ENCODE results near the gene KCTD13. TPM values are rescaled to one million over a fixed set of nuclear protein-coding genes. Genes with fewer than 3 reads are reported as not detected.

The KCTD13 gene
- total RNA-seq, 1 experiment from 2014 or later = 40.7 TPM

DNA sequence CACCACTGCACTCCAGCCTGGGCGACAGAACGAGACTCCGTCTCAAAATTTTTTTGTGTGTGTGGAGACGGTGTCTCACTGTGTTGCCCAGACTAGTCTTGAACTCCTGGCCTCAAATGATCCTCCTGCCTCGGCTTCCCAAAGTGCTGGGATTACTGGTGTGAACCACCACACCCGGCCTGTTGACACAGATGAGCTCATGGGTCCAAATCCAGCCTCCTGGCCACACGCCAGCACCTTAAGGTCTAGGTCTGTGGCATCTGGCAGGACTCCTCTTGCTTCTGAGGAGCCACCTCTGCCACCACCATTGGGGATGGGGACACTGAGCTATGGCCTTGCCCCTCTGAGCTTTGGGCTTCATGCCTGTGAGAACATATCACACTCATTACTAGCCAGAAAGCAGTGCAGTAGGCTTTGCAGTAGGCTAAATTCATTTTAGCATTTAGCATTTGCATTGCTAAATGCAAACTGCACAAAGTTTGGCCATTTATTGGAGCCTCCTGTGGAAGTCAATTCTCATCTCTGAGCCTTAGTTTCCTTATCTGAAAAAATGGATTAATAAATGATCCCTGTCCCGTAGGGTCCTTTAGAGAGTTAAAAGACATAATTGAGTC, 57.5 kb downstream of the KCTD13 start:
- BruUV-seq (replicated peaks) = no TSS peak
- Histone ChIP-seq H3K27me3 (ENCODE audit: insufficient read depth, low read length) (no peaks in the 10 kb centered on the region), H3K9ac (ENCODE audit: low read length) (no peak overlapping the region), H3K79me2 (ENCODE audit: insufficient read depth, low read length) (no peaks in the 10 kb centered on the region), H3K27ac (ENCODE audit: low read depth, low read length) (no peak overlapping the region), H3K9me2 (ENCODE audit: insufficient read depth) (no peaks in the 10 kb centered on the region), H4K20me1 (ENCODE audit: insufficient read depth) (no peaks in the 10 kb centered on the region), H3K4me1 (ENCODE audit: control insufficient read depth in 1 of 2, insufficient read depth in 2 of 2, low read length in 2 of 2) (peaks cover 0 to 16% of the 10 kb centered on the region in 2 experiments; a peak in 3 of 4 replicates), H3K4me2 (ENCODE audit: low read length) (no peak overlapping the region), H3K9me3 (ENCODE audit: control insufficient read depth in 1 of 2, insufficient read depth in 1 of 2, low read depth in 1 of 2, low read length in 2 of 2) (no peaks in the 10 kb centered on the region), H2AFZ (ENCODE audit: low read depth, low read length, poor library complexity, severe bottlenecking) (no peak overlapping the region), H3K36me3 (ENCODE audit: control insufficient read depth in 1 of 2, insufficient read depth in 2 of 2, low read length in 2 of 2) (no peaks in the 10 kb centered on the region), H3K4me3 (replicated peaks in 1 of 2; ENCODE audit: low read depth in 1 of 2, low read length in 2 of 2) (no peak overlapping the region)
- TF ChIP-seq, protein P1, sequence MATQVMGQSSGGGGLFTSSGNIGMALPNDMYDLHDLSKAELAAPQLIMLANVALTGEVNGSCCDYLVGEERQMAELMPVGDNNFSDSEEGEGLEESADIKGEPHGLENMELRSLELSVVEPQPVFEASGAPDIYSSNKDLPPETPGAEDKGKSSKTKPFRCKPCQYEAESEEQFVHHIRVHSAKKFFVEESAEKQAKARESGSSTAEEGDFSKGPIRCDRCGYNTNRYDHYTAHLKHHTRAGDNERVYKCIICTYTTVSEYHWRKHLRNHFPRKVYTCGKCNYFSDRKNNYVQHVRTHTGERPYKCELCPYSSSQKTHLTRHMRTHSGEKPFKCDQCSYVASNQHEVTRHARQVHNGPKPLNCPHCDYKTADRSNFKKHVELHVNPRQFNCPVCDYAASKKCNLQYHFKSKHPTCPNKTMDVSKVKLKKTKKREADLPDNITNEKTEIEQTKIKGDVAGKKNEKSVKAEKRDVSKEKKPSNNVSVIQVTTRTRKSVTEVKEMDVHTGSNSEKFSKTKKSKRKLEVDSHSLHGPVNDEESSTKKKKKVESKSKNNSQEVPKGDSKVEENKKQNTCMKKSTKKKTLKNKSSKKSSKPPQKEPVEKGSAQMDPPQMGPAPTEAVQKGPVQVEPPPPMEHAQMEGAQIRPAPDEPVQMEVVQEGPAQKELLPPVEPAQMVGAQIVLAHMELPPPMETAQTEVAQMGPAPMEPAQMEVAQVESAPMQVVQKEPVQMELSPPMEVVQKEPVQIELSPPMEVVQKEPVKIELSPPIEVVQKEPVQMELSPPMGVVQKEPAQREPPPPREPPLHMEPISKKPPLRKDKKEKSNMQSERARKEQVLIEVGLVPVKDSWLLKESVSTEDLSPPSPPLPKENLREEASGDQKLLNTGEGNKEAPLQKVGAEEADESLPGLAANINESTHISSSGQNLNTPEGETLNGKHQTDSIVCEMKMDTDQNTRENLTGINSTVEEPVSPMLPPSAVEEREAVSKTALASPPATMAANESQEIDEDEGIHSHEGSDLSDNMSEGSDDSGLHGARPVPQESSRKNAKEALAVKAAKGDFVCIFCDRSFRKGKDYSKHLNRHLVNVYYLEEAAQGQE (IDR thresholded peaks at IDR 0.05; ENCODE audit: low read depth) = no peak
- TF ChIP-seq, protein P2, sequence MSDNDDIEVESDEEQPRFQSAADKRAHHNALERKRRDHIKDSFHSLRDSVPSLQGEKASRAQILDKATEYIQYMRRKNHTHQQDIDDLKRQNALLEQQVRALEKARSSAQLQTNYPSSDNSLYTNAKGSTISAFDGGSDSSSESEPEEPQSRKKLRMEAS (IDR thresholded peaks at IDR 0.05) = no peak
- no peak for TF ChIP-seq EZH2 (IDR thresholded peaks at IDR 0.05)
- no peak for TF ChIP-seq POLR2A (IDR thresholded peaks at IDR 0.05; ENCODE audit: borderline replicate concordance, extremely low read depth, insufficient read depth, insufficient read length)
- no peak for TF ChIP-seq YY1 (IDR thresholded peaks at IDR 0.05; ENCODE audit: extremely low read depth, insufficient replicate concordance, low read depth, low read length)
- TF ChIP-seq EGR1 (IDR thresholded peaks at IDR 0.05; ENCODE audit: low read depth) = no peak
- TF ChIP-seq, protein P3, sequence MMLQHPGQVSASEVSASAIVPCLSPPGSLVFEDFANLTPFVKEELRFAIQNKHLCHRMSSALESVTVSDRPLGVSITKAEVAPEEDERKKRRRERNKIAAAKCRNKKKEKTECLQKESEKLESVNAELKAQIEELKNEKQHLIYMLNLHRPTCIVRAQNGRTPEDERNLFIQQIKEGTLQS (IDR thresholded peaks at IDR 0.05) = no peak
- TF ChIP-seq CBX3 (IDR thresholded peaks at IDR 0.05; ENCODE audit: low read depth) = no peak
- no peak for TF ChIP-seq RAD21 (IDR thresholded peaks at IDR 0.05; ENCODE audit: low read depth)
- no peak for TF ChIP-seq POLR2AphosphoS5 (IDR thresholded peaks at IDR 0.05; ENCODE audit: low read depth, low read length)
- TF ChIP-seq ELF1 (IDR thresholded peaks at IDR 0.05; ENCODE audit: borderline replicate concordance, low read depth) = no peak
- TF ChIP-seq, protein P4, sequence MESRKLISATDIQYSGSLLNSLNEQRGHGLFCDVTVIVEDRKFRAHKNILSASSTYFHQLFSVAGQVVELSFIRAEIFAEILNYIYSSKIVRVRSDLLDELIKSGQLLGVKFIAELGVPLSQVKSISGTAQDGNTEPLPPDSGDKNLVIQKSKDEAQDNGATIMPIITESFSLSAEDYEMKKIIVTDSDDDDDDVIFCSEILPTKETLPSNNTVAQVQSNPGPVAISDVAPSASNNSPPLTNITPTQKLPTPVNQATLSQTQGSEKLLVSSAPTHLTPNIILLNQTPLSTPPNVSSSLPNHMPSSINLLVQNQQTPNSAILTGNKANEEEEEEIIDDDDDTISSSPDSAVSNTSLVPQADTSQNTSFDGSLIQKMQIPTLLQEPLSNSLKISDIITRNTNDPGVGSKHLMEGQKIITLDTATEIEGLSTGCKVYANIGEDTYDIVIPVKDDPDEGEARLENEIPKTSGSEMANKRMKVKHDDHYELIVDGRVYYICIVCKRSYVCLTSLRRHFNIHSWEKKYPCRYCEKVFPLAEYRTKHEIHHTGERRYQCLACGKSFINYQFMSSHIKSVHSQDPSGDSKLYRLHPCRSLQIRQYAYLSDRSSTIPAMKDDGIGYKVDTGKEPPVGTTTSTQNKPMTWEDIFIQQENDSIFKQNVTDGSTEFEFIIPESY (IDR thresholded peaks at IDR 0.05; ENCODE audit: extremely low read depth, insufficient replicate concordance, low read length) = no peak
- TF ChIP-seq, protein P5, sequence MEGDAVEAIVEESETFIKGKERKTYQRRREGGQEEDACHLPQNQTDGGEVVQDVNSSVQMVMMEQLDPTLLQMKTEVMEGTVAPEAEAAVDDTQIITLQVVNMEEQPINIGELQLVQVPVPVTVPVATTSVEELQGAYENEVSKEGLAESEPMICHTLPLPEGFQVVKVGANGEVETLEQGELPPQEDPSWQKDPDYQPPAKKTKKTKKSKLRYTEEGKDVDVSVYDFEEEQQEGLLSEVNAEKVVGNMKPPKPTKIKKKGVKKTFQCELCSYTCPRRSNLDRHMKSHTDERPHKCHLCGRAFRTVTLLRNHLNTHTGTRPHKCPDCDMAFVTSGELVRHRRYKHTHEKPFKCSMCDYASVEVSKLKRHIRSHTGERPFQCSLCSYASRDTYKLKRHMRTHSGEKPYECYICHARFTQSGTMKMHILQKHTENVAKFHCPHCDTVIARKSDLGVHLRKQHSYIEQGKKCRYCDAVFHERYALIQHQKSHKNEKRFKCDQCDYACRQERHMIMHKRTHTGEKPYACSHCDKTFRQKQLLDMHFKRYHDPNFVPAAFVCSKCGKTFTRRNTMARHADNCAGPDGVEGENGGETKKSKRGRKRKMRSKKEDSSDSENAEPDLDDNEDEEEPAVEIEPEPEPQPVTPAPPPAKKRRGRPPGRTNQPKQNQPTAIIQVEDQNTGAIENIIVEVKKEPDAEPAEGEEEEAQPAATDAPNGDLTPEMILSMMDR (IDR thresholded peaks at IDR 0.05 in 2 of 3, conservative IDR thresholded peaks at IDR 0.05 in 1 of 3; ENCODE audit: borderline replicate concordance in 1 of 3, insufficient read depth in 1 of 3, low read depth in 2 of 3, low read length in 2 of 3) = no peak
- no peak for TF ChIP-seq CEBPB (IDR thresholded peaks at IDR 0.05; ENCODE audit: low read depth)
- TF ChIP-seq ZNF274 (IDR thresholded peaks at IDR 0.05; ENCODE audit: low read depth, low read length) = no peak
- DNase-seq (ENCODE audit: low read depth, low spot score) (no peak), ATAC-seq (no peak)
- ChIA-PET RAD21 (ENCODE audit: low non-redundant PET in 1 of 2, low total read pairs in 2 of 2, uncharacterized antibody in 2 of 2, unreplicated experiment in 2 of 2) (no interaction called here), CTCF (interaction anchor here (2.7 kb wide), 1 partner anchor 20 kb away, joined by 8 read pairs; no protein-coding TSS in a partner anchor), POLR2A (no interaction called here)
- intact Hi-C loops (cut with micrococcal nuclease) = no loop called here

Data from HCT116 (cell line).